SIG-M5 treated with dmso at 0.1 percent for 504 hours (cell line): ENCODE data around the gene ELMOD2.
"Not testable (repeated sequence)": the region's sequence is repeated elsewhere in the genome, so short reads cannot be mapped to it uniquely, and the experiment has no call there.

Source experiments
- DNase-seq: peaks from one replicate; lab custom pipeline; 2025; ENCODE audit not compliant: unreplicated experiment; lab: John Stamatoyannopoulos, UW

ELMOD2 gene, protein sequence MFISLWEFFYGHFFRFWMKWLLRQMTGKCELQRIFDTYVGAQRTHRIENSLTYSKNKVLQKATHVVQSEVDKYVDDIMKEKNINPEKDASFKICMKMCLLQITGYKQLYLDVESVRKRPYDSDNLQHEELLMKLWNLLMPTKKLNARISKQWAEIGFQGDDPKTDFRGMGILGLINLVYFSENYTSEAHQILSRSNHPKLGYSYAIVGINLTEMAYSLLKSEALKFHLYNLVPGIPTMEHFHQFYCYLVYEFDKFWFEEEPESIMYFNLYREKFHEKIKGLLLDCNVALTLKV

DNA sequence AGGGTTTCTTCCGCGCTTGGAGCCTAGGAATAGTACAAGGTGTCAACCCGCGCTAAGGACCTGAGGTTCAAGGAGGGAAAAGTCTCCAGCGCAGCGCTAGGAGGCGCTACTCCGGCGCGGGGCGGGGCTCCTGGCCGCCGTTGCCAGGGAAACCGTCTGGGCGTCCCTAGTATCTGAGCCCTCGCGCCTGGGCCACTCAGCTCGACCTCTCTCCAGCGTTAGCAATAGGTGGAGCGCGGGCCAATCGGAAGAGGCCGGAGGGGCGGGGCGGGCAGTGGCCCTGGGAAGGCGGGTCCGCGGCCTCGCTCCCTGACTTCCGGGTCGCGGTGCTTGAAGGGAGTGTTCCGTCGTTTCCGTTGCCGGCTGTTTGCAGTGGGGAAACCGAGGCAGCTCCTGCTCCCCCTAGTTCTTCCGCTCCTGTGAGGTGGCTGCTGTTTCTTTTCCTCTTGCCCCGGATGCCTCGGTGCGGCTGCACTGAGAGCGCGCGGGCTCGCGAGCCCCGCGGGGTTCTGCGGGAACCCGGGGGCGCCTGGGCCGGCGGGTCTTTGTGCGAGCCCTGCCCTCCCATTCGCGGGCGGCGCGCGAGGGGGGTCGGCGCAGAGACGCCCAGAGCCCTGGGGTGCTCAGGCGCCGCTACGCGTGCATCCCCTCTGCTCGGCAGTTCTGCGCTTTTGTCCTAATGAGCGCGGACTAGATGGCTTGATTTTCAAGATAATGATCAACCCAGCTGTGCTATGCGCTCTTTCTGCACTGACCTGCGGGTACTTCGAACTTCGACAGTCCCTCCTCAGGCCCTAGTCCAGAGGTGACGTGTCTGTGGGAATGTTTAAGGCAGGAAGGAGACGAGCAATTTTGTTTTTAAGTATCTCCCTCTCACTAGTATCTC, at the start of gene ELMOD2:
Gene ELMOD2 (plus strand): TSS at position 312 of the 886 bp plus-strand sequence. CDS start 1,261 bp downstream, outside the sequence.
- peak; percentile 97 for DNase-seq

DNA sequence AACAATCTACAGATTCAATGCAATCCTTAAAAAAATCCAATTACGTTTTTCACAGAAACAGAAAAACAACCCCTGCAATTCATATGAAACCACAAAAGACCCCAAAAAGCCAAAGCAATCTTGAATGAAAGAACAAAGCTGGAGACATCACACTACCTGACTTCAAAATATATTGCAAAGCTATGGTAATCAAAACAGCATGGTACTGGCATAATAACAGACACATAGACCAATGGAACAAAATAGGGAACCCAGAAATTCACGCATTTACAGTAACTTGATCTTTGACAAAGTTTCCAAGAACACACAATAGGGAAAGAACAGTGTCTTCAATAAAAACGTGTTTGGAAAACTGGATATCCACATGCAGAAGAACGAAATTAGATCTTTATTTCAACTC, 40.5 kb upstream of the ELMOD2 start:
- DNase-seq = no peak

DNA sequence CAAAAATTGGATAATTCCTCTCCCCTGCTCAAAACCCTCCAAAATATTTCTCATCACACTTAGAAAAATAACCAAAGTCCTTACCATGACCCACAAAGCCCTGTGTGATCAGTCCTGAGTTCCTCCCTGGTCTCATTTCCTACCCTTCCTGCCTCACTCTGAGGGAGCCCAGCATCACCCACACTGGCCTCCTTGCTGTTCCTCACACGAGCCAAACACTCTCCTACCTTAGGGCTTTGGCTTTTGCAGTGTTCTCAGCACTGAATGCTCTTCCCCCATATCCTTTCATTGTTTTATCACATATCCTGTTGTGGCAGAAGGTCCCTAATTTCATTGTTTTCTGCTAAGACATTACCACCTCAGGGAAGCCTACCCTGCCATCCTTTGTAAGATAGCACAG, 38.0 kb upstream of the ELMOD2 start:
- no peak for DNase-seq

DNA sequence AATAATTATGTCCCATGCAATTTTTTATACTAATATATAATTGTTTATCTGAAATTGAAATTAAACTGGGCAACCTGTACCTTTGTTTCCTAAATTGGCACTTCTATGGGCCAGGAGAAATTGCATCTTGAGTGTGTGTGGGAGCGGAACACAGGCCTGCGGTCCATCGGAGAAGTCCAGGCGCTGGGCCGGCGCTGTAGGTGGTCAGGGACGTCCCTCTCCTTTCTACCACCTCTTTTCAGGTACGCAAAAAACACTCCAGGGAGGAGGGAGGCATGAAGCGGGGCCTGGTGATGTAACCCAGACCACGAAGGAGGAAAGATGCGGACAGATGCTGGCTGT, 26.6 kb upstream of the ELMOD2 start:
- DNase-seq = no peak

DNA sequence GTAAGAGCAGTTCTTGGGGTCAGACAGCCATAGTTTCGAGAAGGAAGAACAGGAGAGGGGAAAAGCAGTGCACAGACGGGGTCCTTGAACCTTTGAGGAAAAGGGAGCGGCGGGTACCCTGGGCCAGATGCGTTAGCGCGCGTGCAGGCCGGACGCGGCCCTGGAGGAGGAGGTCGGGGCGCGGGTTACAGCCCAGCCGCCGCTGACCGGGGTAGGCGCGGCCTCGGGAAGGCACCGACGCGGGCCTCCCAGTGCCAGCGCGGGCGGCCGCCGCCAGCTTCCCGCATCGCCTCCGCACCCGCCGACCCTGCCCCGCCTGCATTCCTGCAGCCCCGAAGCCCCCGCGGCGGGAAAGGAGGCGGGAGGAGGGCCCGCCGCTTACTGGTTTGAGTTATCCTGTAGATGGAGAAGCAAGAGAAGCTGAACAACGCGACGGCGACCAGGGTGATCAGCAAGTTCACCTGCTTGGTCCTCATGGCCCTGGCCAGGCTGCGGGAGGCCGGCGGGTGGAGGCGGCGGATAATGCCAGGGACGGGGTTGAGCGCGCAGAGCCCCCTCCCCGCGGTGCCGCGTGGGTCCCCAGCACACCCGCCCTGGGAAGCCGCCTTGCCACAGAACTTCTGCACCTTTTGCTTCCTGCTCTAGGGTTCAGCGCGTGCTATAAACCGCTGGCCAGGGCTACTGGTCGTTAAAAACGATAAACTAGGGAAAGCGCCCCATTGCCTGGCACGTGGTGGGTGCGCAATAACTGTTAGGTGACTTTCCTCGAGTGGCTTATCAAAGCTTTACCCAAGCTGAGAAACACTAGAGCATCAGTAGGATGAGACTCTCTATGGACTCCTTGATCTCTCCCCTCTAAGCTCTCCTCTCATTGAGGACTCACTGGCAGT, 26.0 kb upstream of the ELMOD2 start, which contains the start of gene MGAT4D:
Gene MGAT4D (minus strand): TSS at position 547 of the 890 bp plus-strand sequence. CDS start 71 bp downstream, at position 476.
- no peak for DNase-seq

DNA sequence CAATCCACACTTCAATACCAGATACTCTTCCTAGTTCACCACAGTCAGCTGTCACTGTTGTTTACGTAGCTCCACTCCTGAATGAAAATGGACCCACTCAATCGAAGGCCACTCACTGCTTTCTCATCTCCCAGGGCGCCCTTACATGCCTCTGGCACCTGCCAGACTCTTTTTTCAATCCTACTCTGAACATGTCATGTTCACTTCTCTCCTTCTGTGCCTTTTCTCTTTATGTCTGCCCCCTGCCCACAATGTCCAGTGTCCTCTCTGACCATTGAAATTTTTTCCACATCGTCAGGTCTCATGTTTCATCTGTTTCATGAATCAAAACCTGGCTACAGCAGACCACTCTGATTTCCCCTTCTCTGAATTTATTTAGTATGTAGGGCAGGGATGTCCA, 24.6 kb upstream of the ELMOD2 start:
- no peak for DNase-seq

DNA sequence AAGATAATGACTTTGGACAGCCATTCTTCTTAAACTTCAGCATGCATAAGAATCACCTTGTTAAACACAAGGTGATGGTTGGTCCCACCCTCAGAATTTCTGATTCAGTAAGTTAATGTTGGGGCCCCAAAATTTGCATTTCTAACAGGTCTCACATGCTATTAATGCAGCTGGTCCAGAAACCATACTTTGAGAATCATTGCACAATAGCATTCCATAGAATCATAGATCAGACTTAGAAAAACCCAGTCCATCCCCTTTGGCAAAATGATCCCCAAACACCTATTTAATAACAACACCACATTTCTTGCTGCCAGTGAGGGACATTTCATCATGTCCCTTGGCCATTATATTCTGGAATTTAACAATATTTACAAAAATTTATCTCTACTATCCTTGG, 19.7 kb upstream of the ELMOD2 start:
- no peak for DNase-seq

DNA sequence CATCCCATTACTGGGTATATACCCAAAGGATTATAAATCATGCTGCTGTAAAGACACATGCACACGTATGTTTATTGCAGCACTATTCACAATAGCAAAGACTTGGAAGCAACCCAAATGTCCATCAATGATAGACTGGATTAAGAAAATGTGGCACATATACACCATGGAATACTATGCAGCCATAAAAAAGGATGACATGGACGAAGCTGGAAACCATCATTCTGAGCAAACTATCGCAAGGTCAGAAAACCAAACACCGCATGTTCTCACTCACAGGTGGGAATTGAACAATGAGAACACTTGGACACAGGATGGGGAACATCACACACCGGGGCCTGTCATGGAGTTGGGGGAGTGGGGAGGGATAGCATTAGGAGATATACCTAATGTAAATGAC, 10.2 kb upstream of the ELMOD2 start:
- not testable (repeated sequence) for DNase-seq

DNA sequence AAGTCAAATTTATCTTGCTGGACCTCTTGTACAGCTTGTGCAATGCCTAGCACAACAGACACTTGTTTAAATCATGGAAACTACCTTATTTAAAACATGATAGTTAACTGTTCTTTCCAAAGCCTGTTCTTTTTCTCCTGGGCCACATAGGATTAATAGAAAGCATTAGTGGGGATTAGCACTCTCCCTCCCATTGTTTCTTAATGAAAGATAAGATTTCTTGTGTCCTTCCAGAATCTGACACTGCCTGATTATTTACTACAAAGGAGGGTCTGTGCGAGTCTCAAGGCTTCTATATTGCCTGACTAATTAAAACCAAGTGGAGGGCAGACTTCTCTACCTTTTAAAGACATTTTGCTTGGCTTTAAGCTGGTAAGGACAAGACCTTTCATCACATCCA, 8.5 kb upstream of the ELMOD2 start:
- DNase-seq = no peak

DNA sequence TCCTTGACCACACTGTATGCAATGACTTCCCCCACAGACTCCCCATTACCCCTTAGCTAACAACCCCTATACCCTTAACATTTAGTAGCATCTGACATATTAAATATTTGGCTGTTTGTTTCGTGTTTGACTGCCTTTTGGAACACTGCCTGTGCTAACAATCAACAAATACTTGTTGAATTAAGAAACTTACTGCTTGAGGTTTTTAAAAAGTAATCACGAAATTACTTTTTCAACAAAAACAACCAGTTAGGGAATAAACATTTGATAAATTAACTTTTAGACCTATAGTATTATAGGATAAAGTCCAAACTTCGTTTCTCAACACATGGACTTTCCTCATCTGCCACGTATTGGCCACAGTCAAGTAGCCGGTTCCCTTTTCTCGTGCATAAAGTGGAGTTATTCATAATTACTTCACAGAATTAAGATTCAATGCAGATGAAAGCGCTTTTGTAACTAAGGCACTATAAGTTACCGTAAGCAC, 555 bp upstream of the ELMOD2 start:
- no peak for DNase-seq

DNA sequence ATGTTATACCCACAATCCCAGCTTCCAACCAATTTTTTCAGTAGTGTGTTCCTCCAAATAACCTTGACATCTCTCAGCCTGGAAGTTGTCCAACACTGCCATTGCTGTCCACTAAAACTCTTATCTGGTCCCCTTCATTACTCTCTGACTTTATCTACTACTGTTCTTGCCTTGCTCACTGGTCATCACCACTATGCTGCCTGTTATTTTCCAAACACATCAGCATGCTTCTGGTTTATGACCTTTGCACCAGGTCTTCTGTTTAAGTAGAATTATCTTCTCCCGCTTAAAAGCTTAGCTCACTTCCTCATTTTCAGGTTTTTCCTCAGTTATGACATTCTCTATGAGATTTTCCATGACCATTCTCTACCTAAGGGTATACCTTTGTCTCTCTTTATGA, 5.5 kb downstream of the ELMOD2 start:
- no peak for DNase-seq

DNA sequence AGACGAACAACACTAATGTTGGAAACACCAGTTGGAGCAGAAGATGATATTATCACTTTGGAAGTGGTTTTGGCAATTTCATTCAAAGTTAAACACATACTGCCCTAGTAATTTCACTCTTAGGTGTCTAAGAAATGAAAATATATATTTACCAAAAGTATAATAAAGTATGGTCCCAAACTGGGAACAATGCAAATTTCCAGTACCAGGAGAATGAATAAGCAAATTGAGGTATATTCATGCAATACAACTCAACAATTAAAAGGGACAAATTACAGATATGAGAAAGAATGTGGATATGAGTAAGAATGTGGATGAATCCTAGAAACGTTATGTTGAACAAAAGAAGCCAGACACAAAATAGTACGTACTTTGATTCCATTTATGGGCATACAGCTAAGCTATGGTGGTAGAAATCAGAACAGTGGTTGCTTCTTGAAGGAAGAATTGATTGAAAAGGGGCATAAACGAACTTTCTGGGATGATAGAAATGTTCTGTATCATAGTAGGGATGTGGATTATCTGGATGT, 10.0 kb downstream of the ELMOD2 start:
- DNase-seq = no peak

DNA sequence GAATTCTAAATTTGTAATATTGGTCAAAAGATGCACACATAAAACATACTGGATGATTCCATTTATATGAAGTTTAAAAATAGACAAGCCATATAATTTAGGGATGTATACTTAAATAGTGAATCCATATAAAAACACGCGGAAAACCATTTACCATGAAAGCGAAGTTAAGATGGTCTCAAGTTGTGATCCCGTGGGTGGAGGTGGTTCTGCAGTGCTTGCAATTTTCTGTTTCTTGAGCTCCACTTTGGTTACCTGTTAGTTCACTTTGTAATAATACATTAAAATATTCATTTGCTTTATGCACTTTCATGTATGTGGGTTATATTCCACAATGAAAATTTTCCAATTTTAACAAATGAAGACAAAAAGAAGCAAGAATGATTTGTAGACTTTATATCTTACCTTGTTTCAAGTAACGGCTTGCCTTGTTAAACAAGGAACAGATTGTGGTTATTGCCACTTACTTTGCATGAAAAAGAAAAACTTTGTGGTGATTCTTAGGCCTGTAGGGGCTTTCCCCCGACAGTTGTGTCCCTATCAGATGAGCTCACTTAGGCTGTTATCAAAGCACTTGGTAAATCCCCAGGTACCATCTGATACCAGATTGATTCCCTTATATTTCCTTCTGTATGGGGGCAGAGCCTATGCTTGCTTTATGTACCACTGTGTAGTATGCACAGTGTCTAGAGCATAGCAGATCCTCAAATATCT, 32.6 kb downstream of the ELMOD2 start:
- no peak for DNase-seq

DNA sequence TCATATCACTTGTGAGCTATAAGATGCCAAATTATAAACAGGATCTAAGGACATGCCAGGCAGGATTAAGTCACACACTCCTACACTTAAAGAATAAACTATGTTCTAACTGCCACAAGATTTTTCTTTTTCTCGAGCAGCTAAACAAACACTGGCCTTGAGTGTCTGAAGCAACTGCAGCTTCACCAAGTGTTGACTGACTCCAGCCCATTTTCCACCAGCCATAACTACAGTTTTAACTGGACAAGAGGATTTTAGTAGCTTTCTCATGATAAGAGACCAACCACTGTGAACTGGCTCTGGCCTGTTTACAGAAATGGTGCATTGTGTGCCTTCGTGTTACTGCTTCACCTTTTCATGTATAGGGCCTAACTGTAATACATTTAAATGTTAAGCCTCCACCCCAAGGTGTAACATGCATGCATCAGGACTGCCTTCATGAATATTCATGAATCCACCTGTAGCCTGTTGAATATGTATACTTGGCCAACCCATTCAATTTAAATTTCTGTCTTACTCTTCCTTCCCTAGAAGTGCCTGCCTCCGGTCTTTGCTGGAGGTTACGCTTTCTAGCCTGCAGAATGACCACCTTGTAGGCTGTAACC, 34.0 kb downstream of the ELMOD2 start:
- no peak for DNase-seq

DNA sequence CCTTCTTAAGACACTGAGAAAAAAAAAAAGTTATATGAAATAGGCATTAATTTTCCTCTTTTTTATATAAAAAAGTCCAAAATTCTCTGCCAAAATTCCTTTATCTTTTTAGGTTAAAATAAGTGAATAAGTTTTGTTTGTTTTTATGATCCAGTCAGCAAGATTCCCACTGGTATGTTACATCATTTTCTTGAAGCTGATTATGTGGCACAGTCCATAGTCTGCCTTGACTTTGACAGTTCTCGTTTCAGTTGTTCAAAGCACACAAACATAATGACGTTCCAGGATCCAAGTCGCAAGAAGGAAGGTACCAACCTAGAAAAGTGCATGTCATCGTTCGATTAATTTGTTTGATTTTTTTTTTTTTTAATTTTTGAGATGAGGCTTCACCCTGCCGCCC, 35.7 kb downstream of the ELMOD2 start:
- DNase-seq = no peak

DNA sequence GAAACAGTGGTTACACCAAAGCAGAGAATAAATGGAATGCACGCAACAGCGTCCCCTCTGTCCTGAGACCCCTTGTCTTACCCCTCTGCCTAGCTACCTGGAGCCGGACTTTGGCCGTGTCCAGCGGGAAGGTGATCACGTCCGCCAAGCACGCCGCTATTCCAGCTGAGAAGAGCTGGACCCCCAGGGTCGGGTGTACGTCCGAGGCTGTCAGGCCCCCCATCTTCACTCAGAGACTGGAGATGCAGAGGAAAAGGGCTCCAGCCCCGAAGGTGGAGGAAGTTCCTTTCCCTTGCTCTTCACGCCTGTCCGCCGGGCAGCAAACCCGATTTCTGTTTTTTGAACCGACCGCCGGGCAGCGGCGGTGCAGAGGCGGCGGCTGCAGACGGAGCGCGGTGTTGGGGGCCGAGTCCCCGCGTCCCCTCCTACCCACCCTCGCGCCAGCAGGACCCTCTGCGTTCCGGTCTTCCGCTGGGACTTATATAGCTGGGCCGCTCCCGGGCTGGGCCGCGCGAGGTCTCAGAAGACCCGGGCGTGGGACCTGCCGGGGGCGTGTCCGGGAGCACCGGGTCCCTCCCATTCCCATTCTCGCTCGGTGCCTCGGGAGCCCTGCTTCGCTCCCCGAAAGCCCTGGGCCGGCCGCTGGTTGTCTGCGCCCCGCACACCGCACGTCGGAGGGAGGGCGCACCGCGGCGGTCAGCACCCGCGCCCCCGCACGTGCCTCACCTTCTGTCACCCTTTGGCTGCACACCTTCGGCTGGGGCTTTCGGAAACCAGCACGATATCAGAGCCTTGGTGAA, 44.7 kb downstream of the ELMOD2 start, which contains the start of gene UCP1:
Gene UCP1 (minus strand): TSS at position 455 of the 800 bp plus-strand sequence. CDS start 232 bp downstream, at position 223.
- DNase-seq = no peak

DNA sequence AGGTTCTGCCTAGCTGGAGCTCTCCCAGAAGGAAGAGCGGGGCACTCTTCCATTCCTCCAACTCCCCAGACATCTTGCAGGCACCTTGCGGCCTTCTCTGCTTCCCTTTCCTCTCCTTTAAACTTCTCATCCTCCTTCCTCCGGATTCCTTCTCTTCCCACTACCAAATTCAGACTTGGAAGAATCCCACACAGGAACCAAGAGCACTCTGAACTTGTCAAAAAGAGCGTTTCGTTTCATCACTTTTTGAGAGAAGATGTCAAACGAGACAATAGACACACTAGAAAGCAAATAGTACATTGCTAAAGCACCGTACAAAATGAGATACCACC, 45.3 kb downstream of the ELMOD2 start:
- no peak for DNase-seq

DNA sequence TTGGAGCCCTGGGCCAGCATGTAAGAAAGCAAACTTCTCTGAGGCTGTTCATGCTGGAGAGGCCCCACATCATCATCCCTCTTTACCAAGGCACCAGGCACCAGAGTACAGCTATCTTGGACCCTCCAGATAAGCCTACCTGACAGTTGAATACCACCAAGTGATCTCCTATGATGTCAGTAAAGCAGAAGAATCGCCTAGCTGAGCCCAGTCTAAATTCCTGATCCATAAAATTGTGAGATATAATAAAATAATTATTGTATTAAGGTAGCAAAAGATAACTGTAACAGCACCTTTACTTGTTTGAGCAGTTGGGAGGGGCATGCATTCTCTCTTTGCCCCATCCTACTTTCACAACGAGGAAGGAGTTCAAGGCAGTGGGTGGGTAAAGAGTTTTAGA, 47.7 kb downstream of the ELMOD2 start:
- DNase-seq = no peak

DNA sequence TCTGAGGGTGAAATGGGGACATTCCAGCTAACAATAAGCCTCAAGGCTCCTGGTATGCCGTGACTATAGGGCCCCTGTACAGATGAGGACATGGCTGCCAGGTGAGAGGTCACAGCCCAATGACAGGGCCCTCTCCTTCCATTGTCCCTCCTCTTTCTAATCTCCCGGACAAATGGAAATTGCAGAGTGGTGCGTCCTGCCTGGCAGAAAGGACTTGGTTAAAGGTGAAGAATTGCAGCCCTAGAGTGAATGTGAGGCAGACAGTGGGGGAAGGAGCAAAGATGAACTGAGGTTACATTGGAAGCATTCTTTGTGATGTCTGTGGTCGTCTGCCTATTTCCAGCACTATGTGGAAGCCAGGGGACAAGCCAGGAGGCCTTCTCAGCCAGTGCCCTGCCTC, 51.5 kb downstream of the ELMOD2 start:
- DNase-seq = no peak
